Purkinje cell (primary cell): ENCODE results near the gene LARP1B. TPM values are rescaled to one million over a fixed set of nuclear protein-coding genes. Genes with fewer than 3 reads are reported as not detected.

Experiments used
- polyA plus RNA-seq: library from polyadenylated mRNA; unstranded; fragments of >200 nt; fragmentation: Nextera tagmentation; gene quantifications from 2 replicates; pipeline ENCODE4 v1.2.1, GENCODE V29; 2014

The LARP1B gene
- polyA plus RNA-seq = 19.7 and 22.3 TPM in 2 replicates

GRCh38 chr4:128060699-128061565 is at the start of gene LARP1B:
Gene LARP1B, plus strand, starts transcription at chr4:128061312. Its CDS starts 13,640 bp downstream, at chr4:128074952.

Other genes with a start within 250 kb of the LARP1B start
- 0.73 and 0.90 TPM in 2 replicates for gene PLK4, start 180.4 kb upstream of the LARP1B start, polyA plus RNA-seq
- 40.2 and 47.7 TPM in 2 replicates for gene MFSD8, start 96.1 kb upstream of the LARP1B start, polyA plus RNA-seq
- gene ABHD18, start 95.9 kb upstream of the LARP1B start, polyA plus RNA-seq = 3.5 and 6.5 TPM in 2 replicates
- gene PGRMC2, start 226.5 kb downstream of the LARP1B start, polyA plus RNA-seq = 51.6 and 51.7 TPM in 2 replicates